Endodermal cell (in vitro differentiated cells): ENCODE measurements around the gene FBL. TPM values are rescaled to one million over a fixed set of nuclear protein-coding genes. Genes with fewer than 3 reads are reported as not detected.

Experiments used
- DNase-seq: peaks from one replicate; pipeline ENCODE4 v3.0.0-alpha.2; 2017
- H3K27ac ChIP-seq: 2 replicates; pipeline ENCODE4 v1.5.1; 2013; ENCODE audit warnings: mild to moderate bottlenecking, low read depth, low read length, moderate library complexity
- H3K27me3 ChIP-seq: 2 replicates; pipeline ENCODE4 v1.6.1; 2013; ENCODE audit warnings: mild to moderate bottlenecking, low read length, moderate library complexity; ENCODE audit not compliant: insufficient read depth, control insufficient read depth, poor library complexity, severe bottlenecking
- H3K36me3 ChIP-seq: 2 replicates; pipeline ENCODE4 v1.7.0; 2013; ENCODE audit warnings: mild to moderate bottlenecking, low read length, moderate library complexity; ENCODE audit not compliant: control insufficient read depth, insufficient read depth
- H3K4me1 ChIP-seq: one replicate; pipeline ENCODE4 v1.7.0; 2013; ENCODE audit warnings: low read length; ENCODE audit not compliant: control insufficient read depth, insufficient read depth
- H3K4me3 ChIP-seq: 2 replicates; pipeline ENCODE4 v1.5.1; 2013; ENCODE audit warnings: mild to moderate bottlenecking, low read length, moderate library complexity
- H3K9ac ChIP-seq: 2 replicates; pipeline ENCODE4 v1.6.1; 2013; ENCODE audit warnings: mild to moderate bottlenecking, low read length, moderate library complexity; ENCODE audit not compliant: poor library complexity, severe bottlenecking; ENCODE audit errors: extremely low read depth
- H3K9me3 ChIP-seq: 2 replicates; pipeline ENCODE4 v1.6.1; 2013; ENCODE audit warnings: mild to moderate bottlenecking, low read length, moderate library complexity; ENCODE audit not compliant: control insufficient read depth
- H3K27ac Mint-ChIP-seq: 2 replicates; pipeline ENCODE4 v1.8.0; 2020; ENCODE audit warnings: mixed read lengths
- H3K27me3 Mint-ChIP-seq: 2 replicates; pipeline ENCODE4 v1.8.0; 2021; ENCODE audit warnings: mild to moderate bottlenecking, mixed read lengths; ENCODE audit not compliant: insufficient read depth
- H3K36me3 Mint-ChIP-seq: 2 replicates; pipeline ENCODE4 v1.8.0; 2020; ENCODE audit warnings: low read depth, mixed read lengths
- H3K4me1 Mint-ChIP-seq: 2 replicates; pipeline ENCODE4 v1.8.0; 2020; ENCODE audit warnings: mixed read lengths
- H3K4me3 Mint-ChIP-seq: 2 replicates; pipeline ENCODE4 v1.8.0; 2020; ENCODE audit warnings: mild to moderate bottlenecking, moderate library complexity, mixed read lengths
- H3K9me3 Mint-ChIP-seq: 2 replicates; pipeline ENCODE4 v1.8.0; 2020; ENCODE audit warnings: mild to moderate bottlenecking, mixed read lengths
- CTCF ChIP-seq: fragments of 200-600 bp; sonication (generic); conservative IDR thresholded peaks from 2 replicates; pipeline ENCODE4 v1.5.0; 2021; ENCODE audit warnings: antibody characterized with exemption, mild to moderate bottlenecking
- WGBS, 2 experiments: methylation state at CpG; one replicate each; pipeline versions ENCODE4 v1.1.5 to v1.1.7; 2013; ENCODE audit warnings: missing lambda C conversion rate in 2 of 2, mixed read lengths in 1 of 2; ENCODE audit not compliant: insufficient coverage in 1 of 2, insufficient read length in 1 of 2; 5-methylcytosine and 5-hydroxymethylcytosine counted together
- total RNA-seq, 2 donors: library from RNA; stranded (reverse); fragmentation: NEBNext Ultra II Directional in 1 of 2; extraction: Animal tissue kit (Norgen Biotek cat#: 25700) in 1 of 2; gene quantifications; 2 replicates in 1 of 2; 3 replicates in 1 of 2; pipeline ENCODE4 v1.2.1, GENCODE V29; 2021

FBL gene
- total RNA-seq, 2 donors from 2014 or later = 356 to 387 TPM

GRCh38 chr19:39826311-39826945, 19.8 kb downstream of the FBL start:
- no peak overlapping the region for H3K4me3 Mint-ChIP-seq
- no peak for TF ChIP-seq CTCF
- H3K4me1 Mint-ChIP-seq = no peaks in the 10 kb centered on the region
- peaks cover 47% of the 10 kb centered on the region for H3K36me3 ChIP-seq
- peaks cover 45% of the 10 kb centered on the region for H3K36me3 Mint-ChIP-seq
- no peak overlapping the region for H3K27ac Mint-ChIP-seq
- no peaks in the 10 kb centered on the region for H3K9me3 ChIP-seq
- no peak overlapping the region for H3K27ac ChIP-seq
- H3K27me3 ChIP-seq = no peaks in the 10 kb centered on the region
- H3K27me3 Mint-ChIP-seq = no peaks in the 10 kb centered on the region
- H3K9ac ChIP-seq = no peak overlapping the region
- no peaks in the 10 kb centered on the region for H3K9me3 Mint-ChIP-seq
- H3K4me1 ChIP-seq = no peaks in the 10 kb centered on the region
- no peak for DNase-seq
- no peak overlapping the region for H3K4me3 ChIP-seq
- 93 to 98% methylated on average over 19 to 35 of the region's 35 CpGs for WGBS, 2 experiments

DNA sequence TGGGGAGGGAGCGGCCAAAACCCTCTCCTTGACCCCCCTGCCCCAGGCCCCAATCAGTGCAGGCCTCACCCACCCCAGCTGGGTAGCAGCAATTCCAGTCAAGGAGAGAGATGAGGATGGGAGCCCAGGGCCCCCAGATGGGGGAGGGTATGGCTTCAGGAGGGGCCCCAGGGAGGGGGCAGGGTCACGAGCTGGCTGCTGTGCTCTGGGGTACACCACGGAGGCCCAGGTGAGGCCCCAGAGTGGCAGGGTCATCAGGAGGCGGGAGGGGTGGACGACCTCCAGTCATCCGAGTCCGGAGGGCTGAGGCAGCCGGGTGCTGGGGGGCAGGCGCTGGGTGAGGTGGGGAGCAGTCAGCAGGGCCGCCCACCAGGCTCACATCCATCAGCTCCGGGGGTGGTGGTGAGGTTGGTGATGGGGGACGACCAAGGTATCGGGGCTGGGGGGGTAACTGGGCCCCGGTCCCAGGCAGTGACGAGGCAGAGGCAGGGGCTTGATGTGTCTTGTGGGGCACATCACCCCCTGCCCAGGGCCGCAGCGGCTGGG, 20.6 kb downstream of the FBL start:
- TF ChIP-seq CTCF = no peak
- no peaks in the 10 kb centered on the region for H3K27me3 ChIP-seq
- H3K9me3 ChIP-seq = peaks cover 3% of the 10 kb centered on the region
- Mint-ChIP-seq H3K27me3 (no peaks in the 10 kb centered on the region), H3K36me3 (peaks cover 37% of the 10 kb centered on the region), H3K4me3 (no peak overlapping the region), H3K27ac (no peak overlapping the region), H3K9me3 (no peaks in the 10 kb centered on the region), H3K4me1 (no peaks in the 10 kb centered on the region)
- H3K4me3 ChIP-seq = no peak overlapping the region
- H3K4me1 ChIP-seq = no peaks in the 10 kb centered on the region
- WGBS, 2 experiments = 95 to 100% methylated on average over 5 to 17 of the region's 17 CpGs
- peaks cover 39% of the 10 kb centered on the region for H3K36me3 ChIP-seq
- no peak overlapping the region for H3K9ac ChIP-seq
- peak overlapping the region; percentile 20 for H3K27ac ChIP-seq
- no peak for DNase-seq

DNA sequence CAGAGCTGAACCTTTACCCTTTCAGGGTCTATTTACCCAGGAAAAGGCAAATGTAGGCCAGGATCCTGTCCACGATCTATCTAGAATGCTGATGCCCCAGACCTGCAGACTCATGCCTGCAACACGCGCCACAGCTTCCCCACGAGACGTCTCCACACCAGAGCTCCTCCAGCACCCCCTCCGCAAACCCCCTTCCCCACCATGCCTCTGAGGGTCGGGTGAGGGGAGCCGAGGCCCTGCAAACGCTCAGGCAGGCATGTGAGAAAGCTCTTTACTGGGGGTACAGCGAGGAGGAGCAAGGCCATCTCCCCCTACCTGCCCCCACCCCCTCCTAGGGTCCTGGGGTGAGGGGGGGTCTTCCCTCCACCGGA, 21.1 kb downstream of the FBL start:
- H3K4me3 Mint-ChIP-seq = no peak overlapping the region
- Histone ChIP-seq H3K9ac (no peak overlapping the region), H3K36me3 (peaks cover 33% of the 10 kb centered on the region), H3K27ac (peak overlapping the region; percentile 78), H3K4me1 (no peaks in the 10 kb centered on the region), H3K4me3 (no peak overlapping the region), H3K9me3 (peaks cover 4% of the 10 kb centered on the region), H3K27me3 (no peaks in the 10 kb centered on the region)
- no peaks in the 10 kb centered on the region for H3K27me3 Mint-ChIP-seq
- H3K36me3 Mint-ChIP-seq = peaks cover 32% of the 10 kb centered on the region
- peak overlapping the region; percentile 85 for H3K27ac Mint-ChIP-seq
- DNase-seq = no peak
- no peaks in the 10 kb centered on the region for H3K4me1 Mint-ChIP-seq
- 95 to 96% methylated on average over 5 to 7 of the region's 11 CpGs for WGBS, 2 experiments
- no peak for TF ChIP-seq CTCF
- no peaks in the 10 kb centered on the region for H3K9me3 Mint-ChIP-seq
